ENCODE results near the gene HTRA3.
"Not testable (repeated sequence)": the region's sequence is repeated elsewhere in the genome, so short reads cannot be mapped to it uniquely, and the experiment has no call there.

The HTRA3 gene

DNA sequence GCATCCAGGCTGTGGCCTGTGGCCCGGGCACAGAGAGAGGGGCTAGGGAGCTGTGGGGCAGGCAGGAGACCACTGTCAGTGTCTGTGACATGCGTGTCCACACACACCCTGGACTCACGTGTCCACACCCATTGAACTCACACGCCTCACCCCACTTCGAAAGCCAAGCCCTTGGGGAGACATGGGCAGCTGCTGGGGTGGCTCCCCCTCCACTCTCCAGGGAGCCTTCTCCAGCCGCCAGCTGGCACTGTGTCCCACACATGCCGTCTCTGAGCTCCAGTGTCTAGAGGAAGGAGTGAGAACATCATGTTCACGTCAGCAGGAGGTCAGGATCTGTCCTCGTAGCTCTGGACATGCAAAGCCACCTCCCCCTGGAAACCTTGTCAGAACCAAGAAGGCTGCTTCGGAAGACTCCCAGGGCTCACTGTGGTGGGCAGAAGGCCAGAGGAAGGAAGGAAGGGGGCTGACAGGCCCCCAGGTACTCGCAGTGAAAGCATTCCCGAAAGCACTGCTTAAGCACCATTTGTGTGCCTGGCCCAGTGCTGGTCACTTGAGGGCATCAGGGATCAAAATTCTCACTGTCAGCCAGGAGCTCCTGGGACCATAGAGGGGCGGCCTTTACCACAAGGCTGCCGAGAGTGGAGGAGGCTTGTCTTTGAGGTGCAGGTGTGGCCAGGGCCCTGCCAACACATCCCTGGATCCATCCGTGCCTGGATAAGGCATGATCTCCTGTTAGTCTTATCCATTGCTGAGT lies 61.4 kb downstream of the HTRA3 start:
- DNase-seq: no peak

- no peak for DNase-seq
These were observed 62.0 kb downstream of the HTRA3 start for GRCh38 chr4:8331575-8331955.

DNA sequence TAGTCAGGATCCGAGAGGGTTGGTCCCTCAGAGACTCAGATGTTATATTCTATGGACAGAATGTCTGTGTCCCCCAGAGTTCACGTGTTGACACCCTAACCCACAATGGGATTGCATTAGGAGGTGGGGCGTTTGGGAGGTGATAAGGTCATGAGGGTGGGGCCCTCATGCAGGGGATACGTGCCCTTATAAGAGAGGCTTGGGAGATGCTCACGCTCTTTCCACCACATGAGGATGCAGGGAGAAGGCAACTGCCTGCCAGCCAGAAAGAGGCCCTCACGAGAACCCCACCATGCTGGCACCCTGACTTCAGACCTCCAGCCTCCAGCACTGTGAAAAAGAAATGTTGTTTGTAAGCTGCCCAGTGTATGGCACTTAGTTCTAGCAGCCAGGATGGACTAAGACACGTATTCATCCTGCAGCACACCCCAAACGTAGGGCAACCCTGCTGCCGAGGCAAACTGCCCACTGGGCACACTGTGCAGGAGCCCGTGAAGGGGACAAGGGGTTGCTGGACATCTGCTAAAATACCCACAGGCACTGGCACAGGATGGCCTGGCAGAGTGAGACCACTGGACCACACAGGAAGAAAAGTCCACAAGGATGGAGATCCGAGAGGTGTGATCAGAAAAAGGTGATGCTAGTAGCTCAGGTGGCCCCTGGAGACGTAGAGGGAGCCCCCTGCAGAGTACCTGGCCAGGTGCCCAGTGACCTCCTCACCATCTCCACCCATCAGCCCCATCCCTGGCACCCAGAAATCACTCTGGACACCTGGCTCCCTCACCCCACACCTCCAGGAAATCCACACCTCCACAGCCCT lies 62.7 kb downstream of the HTRA3 start:
- DNase-seq: no peak

- no peak for DNase-seq
These were observed 63.4 kb downstream of the HTRA3 start for GRCh38 chr4:8332891-8333331.

GRCh38 chr4:8333726-8334460 lies 64.3 kb downstream of the HTRA3 start:
- DNase-seq: no peak

DNA sequence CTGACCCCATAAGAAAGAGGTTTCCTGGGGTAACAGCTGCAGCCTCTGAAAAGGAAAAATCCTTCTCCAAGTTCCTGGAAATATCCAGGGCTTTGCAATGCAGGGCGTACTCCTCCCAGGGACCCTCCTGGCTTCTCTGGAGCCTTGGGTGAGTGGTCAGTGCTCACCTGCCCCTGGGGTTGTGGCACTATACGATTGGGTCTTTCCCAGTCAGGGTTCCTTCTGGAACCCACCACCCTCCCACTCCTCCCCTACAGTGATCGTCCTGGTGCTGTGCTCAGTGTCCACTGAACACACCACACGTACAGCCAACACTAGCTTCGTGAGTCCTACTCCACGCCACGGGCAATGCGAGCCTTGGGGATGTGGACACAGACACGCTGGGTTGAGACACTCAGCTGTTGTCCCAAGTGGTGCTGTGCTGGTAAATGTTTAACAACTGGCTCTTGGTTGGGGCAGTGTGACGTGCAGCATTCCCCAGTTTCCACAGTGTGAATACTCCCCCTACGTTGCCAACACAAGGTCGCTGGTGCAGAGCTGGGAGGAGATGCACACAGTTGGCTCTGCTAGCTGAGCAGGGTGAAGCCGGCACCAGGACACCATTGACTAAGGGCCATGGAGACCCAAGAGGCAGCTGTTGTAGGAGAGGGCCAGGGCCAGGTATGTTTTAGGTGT lies 65.4 kb downstream of the HTRA3 start:
- peak; percentile 40 for DNase-seq

GRCh38 chr4:8335848-8336247 lies 66.3 kb downstream of the HTRA3 start:
- no peak for DNase-seq

DNA sequence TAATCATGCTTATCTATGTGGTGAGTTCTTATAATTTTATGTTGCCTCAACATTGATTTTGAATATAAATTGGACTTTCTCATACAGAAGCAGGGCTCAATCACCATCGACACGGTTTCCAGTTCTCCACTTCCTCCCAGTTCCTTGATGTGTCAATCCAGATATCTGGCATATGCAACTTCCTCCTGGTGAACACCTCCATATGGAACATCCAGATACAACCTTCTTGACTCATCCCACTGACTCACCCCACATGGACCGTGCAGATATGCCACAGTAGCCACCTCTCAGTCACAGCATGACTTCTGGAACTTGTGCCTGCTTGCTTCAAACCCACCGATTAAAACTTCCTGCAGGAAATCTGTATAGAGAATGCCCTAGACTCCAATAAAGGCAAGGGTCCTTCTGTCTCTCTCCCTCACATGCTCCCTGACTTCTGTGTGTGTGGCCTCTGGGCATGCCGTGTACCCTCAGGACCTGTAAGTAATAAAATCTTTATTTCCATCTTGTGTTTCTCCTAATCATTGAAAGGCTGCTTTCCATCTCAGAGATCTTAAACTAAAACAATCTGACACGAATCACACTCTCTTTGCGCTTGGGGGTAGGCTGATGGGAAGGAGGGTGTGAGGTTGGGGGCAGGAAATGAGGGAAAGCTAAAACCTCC lies 67.0 kb downstream of the HTRA3 start:
- no peak for DNase-seq

DNA sequence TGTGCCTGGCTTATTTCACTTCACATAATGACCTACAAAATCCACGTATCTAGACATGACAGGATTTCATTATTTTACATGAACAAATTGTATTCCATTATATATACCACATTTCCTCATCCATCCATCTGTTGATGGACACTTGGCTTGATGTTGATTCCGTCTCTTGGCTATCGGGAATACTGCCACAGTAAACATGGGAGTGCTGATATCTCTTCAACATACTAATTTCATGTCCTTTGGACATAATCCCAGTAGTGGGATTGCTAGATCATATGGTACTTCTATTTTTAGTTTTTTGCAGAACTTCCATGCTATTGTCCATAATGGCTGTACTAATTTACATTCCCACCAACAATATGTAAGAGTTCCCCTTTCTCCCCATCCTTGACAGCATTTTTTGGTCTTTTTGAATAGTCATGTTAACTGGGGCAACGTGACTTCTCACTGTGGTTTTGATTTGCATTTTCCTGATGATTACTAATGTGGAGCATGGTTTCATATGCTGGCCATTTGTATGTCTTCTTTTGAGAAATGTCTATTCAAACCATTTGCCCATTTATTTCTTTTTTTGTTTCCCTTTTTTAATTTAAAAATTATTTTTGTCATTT lies 68.9 kb downstream of the HTRA3 start:
- DNase-seq: no peak

DNA sequence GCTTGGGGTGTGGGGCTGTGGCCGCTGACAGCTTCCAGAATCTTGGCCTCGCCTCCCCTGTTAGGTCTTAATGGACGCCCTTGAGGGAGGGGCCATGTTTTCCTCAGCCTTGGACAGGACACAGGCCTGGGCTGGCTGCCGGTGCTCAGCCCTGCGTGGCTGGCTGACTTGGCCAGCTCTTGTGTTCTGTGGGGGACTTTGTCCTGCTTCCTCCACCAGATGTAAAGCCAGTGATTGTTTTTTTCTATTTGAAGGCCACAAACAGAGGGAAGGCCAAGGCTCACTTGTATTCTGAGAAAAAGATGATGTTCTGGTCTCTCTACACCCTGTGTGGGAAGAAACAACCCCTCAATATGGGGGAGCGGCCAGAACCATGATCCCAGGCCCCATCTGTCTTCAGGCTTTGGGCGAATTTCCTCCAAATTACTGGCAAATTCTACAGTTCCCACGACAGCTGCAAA lies 71.3 kb downstream of the HTRA3 start:
- DNase-seq: no peak

DNA sequence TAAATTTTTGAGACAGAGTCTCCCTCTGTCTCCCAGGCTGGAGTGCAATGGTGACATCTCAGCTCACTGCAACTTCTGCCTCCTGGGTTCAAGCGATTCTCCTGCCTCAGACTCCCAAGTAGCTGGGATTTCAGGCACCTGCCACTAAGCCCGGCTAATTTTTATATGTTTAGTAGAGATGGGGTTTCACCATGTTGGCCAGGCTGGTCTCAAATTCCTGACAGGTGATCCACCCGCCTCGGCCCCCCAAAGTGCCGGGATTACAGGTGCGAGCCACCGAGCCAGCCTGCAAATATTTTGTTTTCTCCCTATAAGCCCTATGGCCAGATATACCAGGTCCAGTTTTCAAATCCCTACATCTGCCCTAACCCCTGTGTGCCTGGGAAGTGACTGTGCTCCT lies 71.7 kb downstream of the HTRA3 start:
- DNase-seq: not testable (repeated sequence)

GRCh38 chr4:8341691-8342090 lies 72.1 kb downstream of the HTRA3 start:
- peak; percentile 42 for DNase-seq

GRCh38 chr4:8342651-8343261 lies 73.2 kb downstream of the HTRA3 start:
- no peak for DNase-seq

GRCh38 chr4:8343262-8343966 lies 73.9 kb downstream of the HTRA3 start:
- DNase-seq: no peak

- no peak for DNase-seq
These were observed 74.4 kb downstream of the HTRA3 start for GRCh38 chr4:8343967-8344331.

DNA sequence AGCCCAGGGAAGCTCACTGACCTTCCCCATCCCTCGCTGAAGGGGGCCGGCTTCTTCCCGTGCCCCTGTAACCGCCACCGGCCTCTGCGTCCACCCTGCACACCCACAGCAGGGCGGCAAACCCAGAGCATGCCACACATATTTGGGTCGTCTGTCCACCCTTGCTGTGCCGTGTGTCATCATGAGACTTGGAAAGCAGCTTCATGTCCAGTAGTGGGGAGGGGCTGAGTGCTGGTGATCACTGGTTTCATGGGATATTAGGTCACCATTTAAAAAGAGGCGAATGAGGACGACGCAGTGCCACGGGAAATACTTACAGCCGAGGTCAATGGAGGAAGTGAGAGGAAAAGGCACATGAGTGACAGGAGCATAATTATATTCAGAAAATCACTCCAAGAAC lies 74.8 kb downstream of the HTRA3 start:
- no peak for DNase-seq

DNA sequence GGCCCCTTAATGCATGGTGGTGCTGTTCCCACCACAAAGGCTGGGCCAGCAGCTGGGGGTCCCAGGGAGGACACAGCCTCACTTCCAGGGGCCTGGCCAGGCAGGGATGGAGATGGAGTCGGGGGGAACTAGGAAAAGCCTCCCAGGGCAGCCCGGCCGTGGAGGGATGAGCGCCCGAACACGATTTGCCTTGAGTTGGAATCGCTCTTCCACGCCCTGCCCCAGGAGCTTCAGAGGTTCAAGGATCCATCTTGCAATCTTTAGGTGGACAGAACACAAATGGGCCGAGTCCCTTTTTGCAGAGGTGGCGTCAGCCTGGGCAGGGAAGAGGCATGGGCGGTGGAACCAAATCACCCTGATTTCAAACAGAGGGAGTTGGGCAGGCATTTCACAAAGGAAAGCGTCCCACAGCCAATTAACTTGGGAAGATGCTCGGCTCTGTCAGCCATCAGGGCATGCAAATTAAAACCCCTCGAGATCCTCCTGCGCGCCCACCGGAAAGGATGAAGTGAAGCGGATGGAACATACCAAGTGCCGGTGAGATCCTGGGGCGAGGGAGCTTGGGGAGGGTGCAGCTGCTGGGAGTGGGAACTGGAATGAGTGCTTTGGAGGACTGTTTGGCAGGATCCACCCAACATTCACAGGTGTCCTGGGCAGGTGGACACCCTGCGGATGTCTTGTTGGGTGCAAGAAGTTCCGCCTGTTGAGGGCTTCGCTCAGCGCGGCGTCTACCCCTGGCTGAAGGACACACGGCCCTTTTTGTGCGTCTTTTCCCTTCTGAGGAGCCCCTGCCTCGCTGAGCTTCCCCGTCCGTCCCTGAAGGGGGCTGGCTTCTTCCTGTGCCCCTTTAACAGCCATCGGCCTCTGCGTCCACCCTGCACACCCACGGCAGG lies 75.7 kb downstream of the HTRA3 start:
- no peak for DNase-seq

- no peak for DNase-seq
These were observed 76.6 kb downstream of the HTRA3 start for GRCh38 chr4:8345946-8346814.

All from kidney glomerular epithelial cell (primary cell).